ENCODE data around the gene MTCL1. TPM values are rescaled to one million over a fixed set of nuclear protein-coding genes. Genes with fewer than 3 reads are reported as not detected.

Gene MTCL1
- total RNA-seq, 1 donor = 59.6 TPM

DNA sequence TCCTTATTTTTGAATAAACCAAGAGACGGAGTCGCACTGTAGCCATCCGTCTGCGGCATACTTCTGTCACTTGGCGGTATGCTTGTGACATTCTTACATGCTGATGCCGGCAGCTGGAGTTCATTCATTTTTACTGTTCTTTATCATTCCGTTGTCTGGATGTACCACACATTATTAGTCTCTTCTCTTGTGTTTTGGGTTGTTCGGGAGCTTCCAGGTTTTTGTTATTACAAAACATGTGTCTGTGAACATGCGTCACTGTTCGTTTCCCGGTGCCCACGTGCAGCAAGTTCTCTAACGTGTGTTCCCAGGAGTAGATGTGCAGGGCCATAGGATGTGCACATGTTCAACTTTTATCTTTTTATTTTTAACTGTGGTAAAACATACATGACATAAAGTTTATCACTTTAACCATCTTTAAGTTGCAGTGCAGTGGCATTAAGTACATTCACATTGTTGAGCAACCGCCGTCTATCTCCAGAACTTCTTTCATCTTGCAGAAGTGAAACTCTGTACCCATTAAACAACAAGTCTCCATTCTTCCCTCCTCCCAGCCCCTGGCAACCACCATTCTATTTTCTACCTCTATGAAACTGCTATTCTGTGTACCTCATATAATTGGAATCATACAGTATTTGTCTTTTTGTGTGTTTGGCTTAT lies 40.1 kb downstream of the MTCL1 start:
- H3K4me3 ChIP-seq (ENCODE audit: low read depth, low read length) = no peak overlapping the region
- TF ChIP-seq CTCF (IDR thresholded peaks at IDR 0.05; ENCODE audit: insufficient read depth, low read depth, low read length) = no peak
- peak; percentile 41 for DNase-seq (ENCODE audit: low read depth)

- no peak overlapping the region for H3K4me3 ChIP-seq (ENCODE audit: low read depth, low read length)
- TF ChIP-seq CTCF (IDR thresholded peaks at IDR 0.05; ENCODE audit: insufficient read depth, low read depth, low read length) = no peak
- peak; percentile 81 for DNase-seq (ENCODE audit: low read depth)
These were observed 42.1 kb downstream of the MTCL1 start for GRCh38 chr18:8747440-8747937.

DNA sequence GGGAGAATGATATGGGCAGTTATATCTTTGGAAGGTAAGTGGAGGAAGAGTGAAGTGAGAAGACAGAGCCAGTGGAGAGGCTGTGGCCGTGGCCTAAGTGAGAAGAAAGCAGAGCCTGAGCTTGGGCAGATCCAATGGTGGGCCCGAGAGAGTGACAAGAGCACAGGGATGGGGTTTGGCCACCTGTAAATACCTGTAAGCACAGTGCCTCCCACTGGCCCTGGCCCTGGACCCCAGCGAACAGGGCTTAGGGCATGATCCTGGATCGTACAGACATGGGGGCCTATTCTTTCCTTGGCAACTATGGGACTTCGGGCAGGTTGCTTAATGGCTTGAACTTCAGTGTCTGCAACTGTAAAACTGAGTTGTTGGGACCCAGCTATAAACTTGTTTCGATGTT lies 44.1 kb downstream of the MTCL1 start:
- no peak for TF ChIP-seq CTCF (IDR thresholded peaks at IDR 0.05; ENCODE audit: insufficient read depth, low read depth, low read length)
- no peak for DNase-seq (ENCODE audit: low read depth)
- no peak overlapping the region for H3K4me3 ChIP-seq (ENCODE audit: low read depth, low read length)

- H3K4me3 ChIP-seq (ENCODE audit: low read depth, low read length) = peak overlapping the region; percentile 27
- peak; percentile 98 for DNase-seq (ENCODE audit: low read depth)
- TF ChIP-seq CTCF (IDR thresholded peaks at IDR 0.05; ENCODE audit: insufficient read depth, low read depth, low read length) = no peak
These were observed 45.6 kb downstream of the MTCL1 start for GRCh38 chr18:8750954-8751415.

GRCh38 chr18:8751692-8752091 lies 46.3 kb downstream of the MTCL1 start:
- TF ChIP-seq CTCF (IDR thresholded peaks at IDR 0.05; ENCODE audit: insufficient read depth, low read depth, low read length) = no peak
- peak; percentile 78 for DNase-seq (ENCODE audit: low read depth)
- H3K4me3 ChIP-seq (ENCODE audit: low read depth, low read length) = no peak overlapping the region

- H3K4me3 ChIP-seq (ENCODE audit: low read depth, low read length) = no peak overlapping the region
- TF ChIP-seq CTCF (IDR thresholded peaks at IDR 0.05; ENCODE audit: insufficient read depth, low read depth, low read length) = no peak
- DNase-seq (ENCODE audit: low read depth) = peak; percentile 52
These were observed 47.0 kb downstream of the MTCL1 start for GRCh38 chr18:8752329-8752728.

Measured in fibroblast of villous mesenchyme (primary cell).